GM12865 (cell line): ENCODE measurements around the gene AIG1.

Experiments used
- DNase-seq: peaks from one replicate; pipeline ENCODE4 v3.0.0; 2010; ENCODE audit warnings: low read depth
- H3K4me3 ChIP-seq: 2 replicates; pipeline ENCODE4 v1.5.1; 2011; ENCODE audit warnings: mild to moderate bottlenecking, low read depth, low read length, control low read depth
- TF ChIP-seq, protein P1 (sequence below): IDR thresholded peaks from 2 replicates; pipeline ENCODE4 v1.5.1; 2011; ENCODE audit warnings: low read length, control low read depth, low read depth, inconsistent platforms; ENCODE audit not compliant: insufficient read depth; ENCODE audit errors: missing control alignments

Gene AIG1

DNA sequence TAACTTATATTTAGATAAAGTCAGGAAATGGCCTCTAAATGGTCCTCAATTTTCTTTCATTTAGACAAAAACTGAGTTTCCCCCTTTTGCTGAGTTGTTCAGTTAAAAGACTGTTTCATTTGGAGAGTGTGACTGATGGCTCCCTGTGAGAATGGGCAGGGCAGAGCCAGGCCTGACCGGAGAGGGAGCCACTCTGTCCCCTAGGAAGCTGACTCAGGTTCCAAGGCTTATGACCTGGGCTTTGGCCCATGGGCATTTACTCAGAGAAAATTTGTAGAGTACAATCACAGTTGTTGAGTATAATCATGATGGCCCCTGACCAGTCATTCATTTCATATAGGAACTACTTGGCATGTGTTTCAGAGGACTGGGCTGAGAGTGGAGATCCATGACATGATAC, 37.0 kb upstream of the AIG1 start:
- TF ChIP-seq, protein P1, sequence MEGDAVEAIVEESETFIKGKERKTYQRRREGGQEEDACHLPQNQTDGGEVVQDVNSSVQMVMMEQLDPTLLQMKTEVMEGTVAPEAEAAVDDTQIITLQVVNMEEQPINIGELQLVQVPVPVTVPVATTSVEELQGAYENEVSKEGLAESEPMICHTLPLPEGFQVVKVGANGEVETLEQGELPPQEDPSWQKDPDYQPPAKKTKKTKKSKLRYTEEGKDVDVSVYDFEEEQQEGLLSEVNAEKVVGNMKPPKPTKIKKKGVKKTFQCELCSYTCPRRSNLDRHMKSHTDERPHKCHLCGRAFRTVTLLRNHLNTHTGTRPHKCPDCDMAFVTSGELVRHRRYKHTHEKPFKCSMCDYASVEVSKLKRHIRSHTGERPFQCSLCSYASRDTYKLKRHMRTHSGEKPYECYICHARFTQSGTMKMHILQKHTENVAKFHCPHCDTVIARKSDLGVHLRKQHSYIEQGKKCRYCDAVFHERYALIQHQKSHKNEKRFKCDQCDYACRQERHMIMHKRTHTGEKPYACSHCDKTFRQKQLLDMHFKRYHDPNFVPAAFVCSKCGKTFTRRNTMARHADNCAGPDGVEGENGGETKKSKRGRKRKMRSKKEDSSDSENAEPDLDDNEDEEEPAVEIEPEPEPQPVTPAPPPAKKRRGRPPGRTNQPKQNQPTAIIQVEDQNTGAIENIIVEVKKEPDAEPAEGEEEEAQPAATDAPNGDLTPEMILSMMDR: no peak
- DNase-seq: no peak
- no peak overlapping the region for H3K4me3 ChIP-seq

DNA sequence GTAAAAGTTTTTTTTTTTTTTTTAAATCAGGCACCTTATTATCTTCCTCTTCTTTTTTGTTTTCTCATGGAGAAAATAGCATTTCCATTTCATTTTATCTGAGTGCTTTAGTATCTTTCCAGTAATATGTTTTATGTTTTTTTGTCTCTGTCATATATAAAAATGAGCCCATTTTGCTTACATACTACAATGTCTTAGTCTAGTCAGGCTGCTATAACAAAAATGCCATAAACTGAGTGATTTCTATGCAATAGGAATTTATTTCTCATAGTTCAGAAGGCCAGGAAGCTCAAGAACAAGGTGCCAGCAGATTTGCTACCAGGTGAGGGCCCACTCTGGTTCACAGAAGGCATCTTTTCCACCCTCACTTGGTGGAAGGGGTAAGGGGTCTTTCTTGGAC, 35.7 kb upstream of the AIG1 start:
- no peak overlapping the region for H3K4me3 ChIP-seq
- no peak for DNase-seq
- TF ChIP-seq, protein P1: no peak

DNA sequence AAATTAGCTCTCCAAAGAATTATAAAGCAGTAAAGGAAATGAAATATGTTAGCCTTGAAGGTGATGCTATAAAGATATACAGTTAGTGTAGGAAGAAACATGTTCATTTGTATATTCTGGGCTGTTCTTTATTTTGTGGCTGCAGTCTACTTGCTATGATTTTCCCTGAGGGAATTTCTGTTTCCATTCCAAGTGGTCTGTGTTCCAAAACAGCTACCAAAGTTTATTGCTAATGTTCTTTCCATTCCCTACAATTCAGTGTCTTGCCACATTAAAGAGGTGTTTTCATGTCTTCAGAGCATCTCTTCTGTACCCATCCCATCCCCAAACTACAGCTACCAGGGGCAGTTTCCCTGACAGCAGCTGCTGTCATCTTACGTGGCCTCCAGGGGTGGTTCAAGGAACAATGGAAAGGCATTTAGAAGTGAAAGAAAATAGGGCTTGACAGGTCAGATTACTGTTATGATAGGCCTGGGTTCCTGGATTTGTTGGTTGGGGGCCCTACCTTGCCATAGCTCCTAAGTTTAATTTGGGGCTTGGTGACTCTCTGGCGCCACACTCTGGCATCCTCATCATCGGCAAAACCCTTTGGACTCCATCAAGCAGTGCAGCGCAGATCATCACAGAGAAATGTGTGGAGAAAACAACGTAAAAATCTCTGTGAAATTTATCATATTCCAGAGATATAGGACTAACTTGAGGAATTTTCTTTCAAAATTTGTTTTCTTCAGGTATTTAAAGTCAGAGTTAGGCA, 33.8 kb upstream of the AIG1 start:
- peak; percentile 64 for DNase-seq
- H3K4me3 ChIP-seq: no peak overlapping the region
- TF ChIP-seq, protein P1: peak; percentile 63

DNA sequence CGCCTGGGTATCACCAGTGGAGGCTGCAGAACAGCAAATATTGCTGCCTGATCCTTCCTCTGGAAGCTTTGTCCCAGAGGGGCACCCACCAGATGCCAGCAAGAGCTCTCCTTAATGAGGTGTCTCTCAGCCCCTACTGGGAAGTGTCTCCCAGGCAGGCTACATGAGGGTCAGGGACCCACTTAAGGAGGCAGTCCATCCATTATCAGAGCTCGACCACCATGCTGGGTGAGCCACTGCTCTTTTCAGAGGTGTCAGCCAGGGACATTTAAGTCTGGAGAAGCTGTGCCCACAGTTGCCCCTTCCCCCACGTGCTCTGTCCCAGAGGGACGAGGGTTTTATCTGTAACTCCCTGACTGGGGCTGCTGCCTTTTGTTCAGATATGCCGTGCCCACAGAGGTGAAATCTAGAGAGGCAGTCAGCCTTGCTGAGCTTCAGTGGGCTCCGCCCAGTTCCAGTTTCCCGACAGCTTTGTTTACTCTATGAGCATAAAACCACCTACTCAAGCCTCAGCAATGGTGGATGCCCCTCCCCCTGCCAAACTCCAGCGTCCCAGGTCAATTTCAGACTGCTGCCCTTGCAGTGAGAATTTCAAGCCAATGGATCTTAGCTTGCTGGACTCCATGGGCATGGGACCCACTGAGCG, 25.9 kb upstream of the AIG1 start:
- no peak overlapping the region for H3K4me3 ChIP-seq
- TF ChIP-seq, protein P1: no peak
- DNase-seq: peak; percentile 66

DNA sequence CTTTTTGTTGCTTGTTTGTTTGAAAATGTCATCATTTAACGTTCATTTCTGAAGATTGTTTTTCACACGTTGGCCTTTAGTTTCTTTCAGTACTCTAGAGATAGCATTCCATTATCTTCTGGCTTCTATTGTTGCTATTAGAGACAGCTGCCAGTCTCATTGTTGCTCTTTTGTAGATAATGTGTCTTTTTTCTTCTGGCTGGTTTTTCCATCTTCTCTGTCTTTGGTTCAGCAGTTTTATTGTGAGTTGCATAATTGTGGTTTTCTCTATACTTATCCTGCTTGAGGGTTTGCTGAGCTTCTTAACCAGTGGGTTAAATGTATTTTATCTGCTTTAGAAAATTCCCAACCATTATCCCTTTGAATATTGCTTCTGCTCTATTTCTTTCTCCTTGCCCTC, 23.2 kb upstream of the AIG1 start:
- no peak overlapping the region for H3K4me3 ChIP-seq
- no peak for DNase-seq
- TF ChIP-seq, protein P1: no peak

DNA sequence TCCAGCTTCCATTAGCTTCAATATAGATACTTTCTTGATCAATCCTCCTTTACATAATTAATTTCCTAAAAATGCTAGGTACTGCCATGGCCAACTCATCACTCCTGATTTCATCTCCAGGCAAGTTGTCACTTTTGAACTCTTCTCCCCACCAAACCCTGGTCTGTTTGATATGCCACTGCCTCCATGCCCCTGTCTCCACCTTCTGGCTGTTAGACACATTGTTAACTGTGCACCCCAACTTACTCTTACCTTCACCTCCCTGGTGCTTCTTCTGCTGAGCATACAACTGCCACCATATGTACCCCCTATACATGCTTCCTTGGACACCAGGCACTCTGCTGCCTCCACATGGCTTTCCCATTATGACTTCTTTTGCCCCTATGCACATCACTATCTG, 21.9 kb upstream of the AIG1 start:
- DNase-seq: peak; percentile 33
- TF ChIP-seq, protein P1: peak; percentile 26
- H3K4me3 ChIP-seq: no peak overlapping the region

DNA sequence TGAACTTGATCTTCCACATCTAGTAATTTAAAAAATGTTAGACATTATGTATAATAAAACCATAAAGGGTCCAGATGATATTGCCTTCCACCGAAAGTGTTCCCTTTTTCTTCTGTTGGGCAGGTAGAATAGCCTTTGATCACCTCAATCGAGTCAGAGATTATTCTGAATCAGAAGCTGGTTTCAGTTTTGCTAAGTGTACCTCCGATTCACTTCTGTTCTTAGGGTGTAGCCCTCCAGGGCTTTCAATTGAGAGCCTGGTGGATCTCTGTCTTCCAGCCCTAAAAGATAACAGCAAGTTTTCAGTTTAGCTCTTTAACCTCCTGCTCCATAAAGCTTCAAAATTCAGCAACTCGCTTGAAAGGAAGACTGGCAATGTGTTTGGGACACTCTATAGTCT, 21.1 kb upstream of the AIG1 start:
- TF ChIP-seq, protein P1: no peak
- peak; percentile 39 for DNase-seq
- H3K4me3 ChIP-seq: no peak overlapping the region
